ENCODE data around the gene PTPN14.
"Not testable (repeated sequence)": the region's sequence is repeated elsewhere in the genome, so short reads cannot be mapped to it uniquely, and the experiment has no call there.

The PTPN14 gene

GRCh38 chr1:214544791-214545190 lies 6.6 kb downstream of the PTPN14 start:
- DNase-seq (ENCODE audit: extremely low spot score, insufficient read length, low read depth), result no peak

DNA sequence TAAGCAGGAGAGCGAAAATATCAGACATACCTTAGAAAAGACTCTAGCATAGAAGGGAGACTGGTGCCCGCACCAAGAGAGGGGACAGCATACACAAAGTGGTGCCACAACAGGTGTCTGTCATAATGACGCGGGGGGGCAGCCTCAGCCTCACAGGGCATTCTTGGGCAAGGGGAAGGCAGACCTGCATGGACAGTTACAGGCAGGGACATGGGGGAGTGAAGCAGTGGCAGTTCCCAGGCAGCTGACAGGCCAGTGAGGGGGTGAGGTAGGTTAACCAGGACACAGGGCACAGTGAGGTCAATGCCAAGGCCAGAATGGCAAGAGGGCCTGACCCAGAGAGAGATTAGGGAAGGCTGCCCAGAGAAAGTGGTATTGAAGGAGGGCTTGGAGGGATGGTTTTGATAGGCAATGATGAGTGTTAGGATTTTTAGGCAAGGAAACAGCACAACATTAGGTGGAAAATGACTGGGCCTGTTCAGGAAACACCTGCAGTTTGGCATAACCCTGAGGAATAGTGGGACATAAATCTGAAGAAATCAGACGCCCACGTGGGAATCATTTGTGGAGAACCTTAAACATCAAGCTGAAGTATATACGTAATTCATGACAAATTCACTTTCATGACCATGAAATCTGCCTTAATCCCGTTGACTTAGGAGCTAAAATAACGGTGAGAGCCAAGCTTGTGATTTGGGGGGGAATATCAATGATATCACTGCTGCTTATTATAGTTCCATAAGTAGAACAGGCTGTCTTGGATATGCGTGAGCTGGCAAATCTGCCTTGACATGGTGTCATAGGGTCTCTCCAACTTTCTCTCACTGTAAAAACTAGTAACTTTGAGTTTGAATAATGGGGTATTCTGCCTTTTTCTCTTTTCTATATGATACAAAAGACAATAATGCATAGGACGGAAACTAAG lies 8.9 kb downstream of the PTPN14 start:
- DNase-seq (ENCODE audit: extremely low spot score, insufficient read length, low read depth), result no peak
- FAIRE-seq, result no peak

More at GRCh38 chr1:214544791-214545190, 6.6 kb downstream of the PTPN14 start:
- no peak for FAIRE-seq

DNA sequence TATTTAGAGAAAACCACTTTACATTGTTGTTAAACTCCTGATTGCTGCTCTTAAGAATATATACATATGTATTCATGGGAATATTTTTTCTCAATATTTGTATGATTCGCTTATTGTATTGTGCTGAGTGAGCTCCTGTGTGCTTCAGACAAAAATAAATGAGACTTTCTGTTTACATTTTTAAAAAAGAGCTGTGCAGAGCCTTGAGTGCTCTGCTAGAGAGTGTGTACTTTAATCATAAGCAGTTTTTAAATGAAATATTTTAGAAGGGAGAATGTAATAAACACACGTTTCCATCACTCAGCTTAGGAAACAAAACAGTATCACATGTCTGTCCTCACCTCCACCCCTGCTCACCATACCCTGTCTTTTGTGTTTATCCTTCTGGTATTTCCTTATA lies 9.7 kb downstream of the PTPN14 start:
- no peak for DNase-seq (ENCODE audit: extremely low spot score, insufficient read length, low read depth)
- no peak for FAIRE-seq

- FAIRE-seq, result no peak
- no peak for DNase-seq (ENCODE audit: extremely low spot score, insufficient read length, low read depth)
These were observed 10.2 kb downstream of the PTPN14 start for GRCh38 chr1:214541206-214541605.

DNA sequence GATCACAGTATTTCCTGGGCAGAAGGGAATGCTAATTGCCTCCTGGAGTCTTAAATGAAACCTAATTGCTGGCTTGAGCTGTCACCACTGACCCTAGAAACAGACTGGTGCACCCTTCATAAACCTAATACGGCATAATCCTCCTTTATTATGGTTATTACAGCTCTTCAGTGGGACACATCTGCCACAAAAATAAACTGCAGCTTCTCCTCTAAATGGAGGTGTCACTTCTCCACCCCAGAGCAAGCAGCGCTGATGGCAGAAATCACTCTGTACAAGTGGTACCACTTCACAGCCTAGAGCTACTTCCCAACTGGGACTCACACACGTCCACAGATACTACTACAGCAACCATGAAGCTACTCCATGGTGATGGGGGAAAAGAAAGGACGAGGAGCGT lies 11.1 kb downstream of the PTPN14 start:
- DNase-seq (ENCODE audit: extremely low spot score, insufficient read length, low read depth), result no peak
- no peak for FAIRE-seq

GRCh38 chr1:214538496-214538895 lies 12.9 kb downstream of the PTPN14 start:
- DNase-seq (ENCODE audit: extremely low spot score, insufficient read length, low read depth) (no peak), FAIRE-seq (no peak)

DNA sequence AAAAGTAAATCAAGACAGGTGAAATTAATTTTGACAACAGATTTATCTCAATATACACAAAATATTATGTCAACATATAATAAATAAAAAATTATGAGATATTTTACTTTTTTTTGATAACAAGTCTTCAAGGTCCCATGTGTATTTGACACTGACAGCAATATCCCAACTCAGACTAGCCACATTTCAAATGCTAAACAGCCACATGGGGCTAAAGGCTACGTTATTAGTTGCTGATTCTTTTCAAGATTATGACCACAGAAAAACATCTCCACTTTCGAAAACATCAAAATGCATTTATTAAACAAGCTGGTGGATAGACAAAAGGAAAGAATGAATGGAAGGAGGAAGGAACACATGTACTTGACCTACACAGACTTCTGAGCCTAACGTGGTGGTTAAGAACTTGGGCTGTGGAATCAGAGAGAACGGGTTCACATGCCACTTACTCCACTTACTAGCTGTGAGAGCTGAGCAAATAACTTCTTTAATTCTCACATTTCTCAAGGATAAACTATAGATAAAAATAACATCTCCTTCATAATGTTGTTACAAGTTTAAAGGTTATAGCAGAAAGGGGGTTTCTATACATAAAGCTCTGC lies 13.4 kb downstream of the PTPN14 start:
- no peak for DNase-seq (ENCODE audit: extremely low spot score, insufficient read length, low read depth)
- no peak for FAIRE-seq

DNA sequence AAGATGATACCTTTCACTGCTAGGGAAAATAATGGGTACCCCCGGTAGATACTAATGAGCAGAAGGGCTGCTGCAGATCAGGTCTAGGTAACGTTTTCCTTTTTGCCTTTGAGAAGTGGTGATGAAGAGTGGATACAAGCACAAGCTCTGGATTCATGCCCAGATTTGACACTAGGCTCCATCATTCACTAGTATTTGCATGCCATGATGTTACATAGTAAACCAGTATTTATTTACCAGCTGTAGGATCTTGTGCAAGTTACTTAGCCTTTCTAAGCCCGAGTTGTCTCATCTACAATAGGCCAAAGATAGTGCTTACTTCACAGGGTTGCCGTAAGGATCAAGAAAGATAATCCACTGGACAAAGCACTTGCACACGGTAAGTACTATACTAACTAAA lies 14.2 kb downstream of the PTPN14 start:
- DNase-seq (ENCODE audit: extremely low spot score, insufficient read length, low read depth) (no peak), FAIRE-seq (no peak)

GRCh38 chr1:214532070-214532469 lies 19.3 kb downstream of the PTPN14 start:
- FAIRE-seq (no peak), DNase-seq (ENCODE audit: extremely low spot score, insufficient read length, low read depth) (no peak)

DNA sequence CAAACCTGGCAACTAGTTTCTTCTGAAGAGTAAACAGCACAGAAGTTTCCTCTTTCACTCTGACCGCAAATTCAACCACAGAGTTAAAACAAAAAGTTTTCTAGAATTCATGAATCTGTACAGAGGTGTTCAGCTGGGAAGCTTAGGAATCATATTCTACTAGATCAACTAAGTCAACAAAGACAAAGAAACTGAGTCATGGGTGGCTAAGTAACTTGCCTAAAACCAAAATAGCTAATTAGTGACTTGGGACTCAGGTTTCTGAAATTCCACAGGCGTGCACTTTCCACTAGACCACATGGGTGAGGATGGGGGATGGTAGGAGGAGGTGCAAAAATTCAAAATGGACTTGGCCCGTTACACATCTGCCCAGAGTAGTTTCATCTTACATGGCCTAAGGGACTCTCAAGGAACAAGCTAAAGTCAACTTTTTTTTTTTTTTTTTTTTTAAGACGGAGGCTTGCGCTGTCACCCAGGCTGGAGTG lies 25.8 kb downstream of the PTPN14 start:
- peak; percentile 66 for FAIRE-seq
- no peak for DNase-seq (ENCODE audit: extremely low spot score, insufficient read length, low read depth)

DNA sequence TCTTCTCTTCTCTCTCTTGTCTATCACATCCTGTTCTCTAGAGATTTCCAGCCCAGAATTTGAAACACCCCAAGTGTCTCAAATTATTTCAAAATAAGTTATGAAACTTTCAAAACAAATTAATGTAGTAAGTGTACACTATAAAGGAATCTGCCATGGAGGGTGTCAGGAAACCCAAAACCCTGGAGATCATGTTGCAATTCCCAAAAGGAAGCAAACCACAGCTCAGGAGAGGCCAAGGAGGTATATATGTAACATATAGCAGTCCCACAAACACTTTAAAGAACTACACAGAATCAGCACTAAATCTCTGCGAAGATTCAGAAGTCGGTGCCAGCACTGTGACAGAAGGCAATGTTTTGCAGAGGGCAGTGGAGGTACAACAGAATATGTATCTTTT lies 26.6 kb downstream of the PTPN14 start:
- DNase-seq (ENCODE audit: extremely low spot score, insufficient read length, low read depth) (no peak), FAIRE-seq (no peak)

DNA sequence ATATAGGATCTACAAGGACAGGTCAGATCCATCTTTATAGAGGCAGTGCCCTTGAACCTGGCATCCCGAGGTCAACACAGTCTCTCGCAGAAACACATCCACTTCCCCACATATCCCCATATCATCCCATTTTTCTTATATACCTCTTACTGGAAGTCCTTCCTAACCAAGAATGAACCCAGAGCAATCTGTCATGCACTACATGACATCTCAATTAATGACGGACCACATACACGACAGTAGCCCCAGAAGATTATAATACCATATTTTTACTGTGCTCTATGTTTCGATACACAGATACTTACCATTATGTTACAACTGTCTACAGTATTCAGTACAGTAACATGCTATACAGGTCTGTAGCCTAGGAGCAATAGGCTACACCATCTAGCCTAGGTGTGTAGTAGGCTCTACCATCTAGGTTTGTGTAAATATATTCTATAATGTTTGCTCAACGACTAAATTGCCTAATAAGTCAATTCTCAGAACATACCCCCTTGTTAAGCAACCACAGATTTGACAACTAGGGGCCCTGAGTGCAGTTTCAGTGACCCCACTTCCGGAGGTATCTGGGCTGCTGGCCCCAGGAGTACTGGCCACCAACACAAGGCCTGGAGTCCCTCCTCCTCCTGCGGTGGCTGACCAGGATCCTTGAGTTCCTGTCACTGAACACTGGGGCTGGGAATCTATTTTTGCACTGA lies 28.1 kb downstream of the PTPN14 start:
- DNase-seq (ENCODE audit: extremely low spot score, insufficient read length, low read depth) (no peak), FAIRE-seq (no peak)

DNA sequence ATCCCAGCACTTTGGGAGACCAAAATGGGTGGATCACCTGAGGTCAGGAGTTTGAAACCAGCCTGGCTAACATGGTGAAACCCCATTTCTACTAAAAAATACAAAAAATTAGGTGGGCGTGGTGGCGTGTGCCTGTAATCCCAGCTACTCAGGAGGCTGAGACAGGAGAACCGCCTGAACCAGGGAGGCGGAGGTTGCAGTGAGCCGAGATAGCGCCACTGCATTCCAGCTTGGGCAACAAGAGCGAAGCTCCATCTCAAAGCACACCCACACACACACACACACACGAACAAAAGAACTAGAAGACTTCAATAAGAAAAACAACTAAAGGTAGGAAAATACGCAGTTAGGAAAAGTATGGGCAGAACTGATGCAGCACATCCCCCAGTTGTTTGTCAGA lies 29.9 kb downstream of the PTPN14 start:
- FAIRE-seq; DNase-seq (ENCODE audit: extremely low spot score, insufficient read length, low read depth): not testable (repeated sequence)

GRCh38 chr1:214520544-214521165 lies 30.7 kb downstream of the PTPN14 start:
- DNase-seq (ENCODE audit: extremely low spot score, insufficient read length, low read depth), result no peak
- FAIRE-seq, result no peak

DNA sequence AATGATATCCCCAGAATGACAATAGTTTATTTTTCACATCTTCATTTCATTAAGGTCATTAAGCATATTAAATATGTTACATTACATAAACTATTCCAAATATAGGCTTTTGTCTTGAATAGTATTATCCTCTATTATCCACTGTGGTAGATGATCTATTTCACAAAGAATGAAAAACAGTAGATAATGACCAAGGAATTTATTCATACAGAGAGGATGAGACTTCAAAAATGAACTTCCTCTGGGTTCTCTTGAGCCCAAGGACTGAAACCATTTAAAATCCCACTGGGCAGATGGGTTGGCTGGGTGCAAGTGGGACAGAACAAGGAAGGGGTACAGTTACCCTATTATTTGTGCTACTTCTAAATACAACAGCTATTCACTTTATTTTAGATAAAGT lies 33.0 kb downstream of the PTPN14 start:
- FAIRE-seq, result no peak
- DNase-seq (ENCODE audit: extremely low spot score, insufficient read length, low read depth), result no peak

- FAIRE-seq, result no peak
- no peak for DNase-seq (ENCODE audit: extremely low spot score, insufficient read length, low read depth)
These were observed 34.7 kb downstream of the PTPN14 start for GRCh38 chr1:214516434-214517326.

DNA sequence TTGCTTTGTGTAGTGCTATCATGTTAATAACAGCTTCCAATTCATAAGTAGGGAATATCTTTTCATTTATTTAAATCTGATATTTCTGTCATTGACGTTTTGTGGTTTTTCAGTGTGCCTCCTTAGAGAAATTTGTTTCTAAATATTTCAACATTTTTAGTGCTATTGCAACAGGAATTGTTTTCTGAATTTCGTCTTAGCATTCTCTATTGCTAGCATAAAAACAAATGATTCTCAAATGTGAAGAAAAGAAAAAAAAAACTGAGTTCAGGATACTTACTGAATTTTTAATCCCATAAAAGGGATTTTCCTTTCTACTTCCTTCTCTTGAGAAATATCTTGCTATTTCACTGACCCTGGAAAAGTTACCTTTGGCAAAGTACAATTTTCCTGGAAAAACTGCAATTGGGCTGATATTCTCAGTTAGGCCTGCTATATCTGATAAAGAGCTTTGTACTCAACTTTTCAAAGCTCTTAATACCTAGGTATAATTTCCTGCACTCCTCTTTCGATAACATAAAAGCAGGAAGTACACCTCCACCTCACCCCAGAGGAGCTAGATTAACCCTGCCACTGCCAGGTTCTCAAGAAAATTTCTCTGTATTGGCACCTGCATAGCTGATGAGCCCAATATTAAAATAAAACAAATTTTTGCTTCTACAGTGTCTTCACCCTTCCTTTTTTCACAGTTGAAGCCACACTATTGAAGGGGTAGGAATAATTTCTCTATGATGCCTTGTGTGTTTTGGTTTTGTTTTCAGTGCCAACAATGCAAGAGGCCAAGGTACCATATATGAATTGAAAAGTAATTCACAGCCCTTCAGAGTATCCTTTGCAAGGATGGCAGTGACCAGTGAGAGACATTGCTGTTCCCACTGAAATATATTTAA lies 35.6 kb downstream of the PTPN14 start:
- DNase-seq (ENCODE audit: extremely low spot score, insufficient read length, low read depth) (no peak), FAIRE-seq (no peak)

DNA sequence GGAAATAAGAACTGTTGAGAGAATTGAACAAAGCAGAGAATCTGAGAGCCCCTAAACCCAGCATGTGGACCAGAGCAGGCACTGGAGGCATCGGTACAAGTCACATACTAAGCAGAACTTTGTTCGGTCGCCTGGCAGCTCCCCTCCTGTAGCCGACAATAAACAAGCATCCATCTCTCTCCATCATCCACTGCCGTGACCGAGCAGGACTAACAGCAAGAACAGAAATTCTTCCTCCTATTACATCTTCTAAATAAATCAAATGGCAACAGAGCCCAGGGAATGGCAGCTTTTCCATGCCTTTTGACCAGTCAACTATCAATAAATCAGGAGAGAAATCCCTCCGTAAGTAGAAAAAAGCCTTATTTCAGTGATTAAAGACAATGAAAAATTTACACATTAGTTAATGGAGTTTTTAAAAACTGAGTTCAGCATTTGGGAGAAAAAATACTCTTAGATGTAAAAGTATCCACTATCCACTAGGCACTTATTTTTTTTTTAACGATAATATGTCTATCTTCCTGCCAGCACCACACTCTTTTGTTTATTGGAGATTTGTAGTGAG lies 36.5 kb downstream of the PTPN14 start:
- no peak for FAIRE-seq
- no peak for DNase-seq (ENCODE audit: extremely low spot score, insufficient read length, low read depth)
